Umbilical cord (tissue), 2 donors: ENCODE results near the gene CDKL4. TPM values are rescaled to one million over a fixed set of nuclear protein-coding genes. Genes with fewer than 3 reads are reported as not detected.
"Not testable (repeated sequence)": the region's sequence is repeated elsewhere in the genome, so short reads cannot be mapped to it uniquely, and the experiment has no call there.

Experiments used
- DNase-seq: peaks from one replicate; pipeline ENCODE4 v3.0.0-alpha.2; 2015; ENCODE audit warnings: low spot score
- total RNA-seq: library from RNA; depleted of rRNA; stranded (reverse); fragments of >200 nt; gene quantifications from one replicate; pipeline ENCODE4 v1.2.3, GENCODE V29; 2014; ENCODE audit warnings: low replicate concordance; ENCODE audit not compliant: insufficient read depth

CDKL4 gene
- total RNA-seq, 1 donor from 2014 or later: 8.2 TPM

DNA sequence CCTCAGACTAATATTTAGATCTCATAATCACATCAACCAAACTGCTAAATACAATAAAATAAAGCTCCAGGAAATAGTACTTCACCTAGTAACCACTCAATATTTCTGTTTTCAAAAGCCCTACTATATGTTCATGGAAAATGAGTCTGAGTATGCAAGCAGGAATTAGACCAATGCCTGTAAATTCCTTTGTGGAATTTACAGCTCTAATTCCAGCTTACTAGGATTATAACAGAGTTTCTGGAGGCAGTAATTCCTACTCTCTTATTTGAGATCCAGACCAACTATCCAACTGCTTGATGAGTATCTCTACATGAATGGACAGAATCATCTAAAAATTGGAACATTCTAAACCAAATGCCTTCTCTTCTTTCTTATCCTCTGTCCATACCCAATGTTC is 11.6 kb downstream of the CDKL4 start:
- DNase-seq: peak; percentile 18

DNA sequence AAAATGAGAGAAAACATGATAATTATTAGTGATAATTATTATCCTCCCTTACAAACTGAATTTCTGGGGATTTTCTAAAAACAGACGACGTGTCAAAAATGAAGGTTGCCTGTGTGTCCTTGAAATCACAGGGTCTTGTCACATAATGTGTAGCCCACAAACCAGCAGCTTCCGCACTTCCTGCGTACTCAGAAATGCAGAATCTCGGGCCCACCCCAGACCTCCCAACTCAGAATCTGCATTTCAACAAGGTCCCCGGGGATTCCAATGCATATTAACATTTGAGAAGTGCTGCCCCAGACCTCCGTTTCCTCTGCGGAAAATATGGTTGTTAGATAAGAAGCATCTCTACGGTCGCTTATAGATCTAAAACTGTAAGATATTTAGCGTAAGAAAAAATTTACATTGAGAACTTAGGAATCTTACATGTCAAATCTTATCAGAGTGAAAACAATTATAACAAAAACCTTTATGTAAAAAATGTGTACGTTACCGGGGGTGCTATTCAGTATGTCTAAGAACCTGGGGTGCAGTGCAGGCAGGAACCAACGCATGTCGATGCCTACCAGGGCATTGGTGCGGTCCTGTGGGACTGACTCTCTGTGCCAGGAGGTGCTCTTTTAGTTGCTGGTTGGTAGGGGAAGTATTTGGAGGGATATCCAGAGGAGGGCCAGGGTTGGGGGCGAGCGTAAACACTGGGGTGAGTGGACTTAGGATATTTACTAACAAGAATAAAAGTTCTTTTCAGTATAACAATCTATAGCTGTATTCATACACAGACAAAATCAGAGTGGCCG is 15.2 kb downstream of the CDKL4 start:
- peak; percentile 27 for DNase-seq

DNA sequence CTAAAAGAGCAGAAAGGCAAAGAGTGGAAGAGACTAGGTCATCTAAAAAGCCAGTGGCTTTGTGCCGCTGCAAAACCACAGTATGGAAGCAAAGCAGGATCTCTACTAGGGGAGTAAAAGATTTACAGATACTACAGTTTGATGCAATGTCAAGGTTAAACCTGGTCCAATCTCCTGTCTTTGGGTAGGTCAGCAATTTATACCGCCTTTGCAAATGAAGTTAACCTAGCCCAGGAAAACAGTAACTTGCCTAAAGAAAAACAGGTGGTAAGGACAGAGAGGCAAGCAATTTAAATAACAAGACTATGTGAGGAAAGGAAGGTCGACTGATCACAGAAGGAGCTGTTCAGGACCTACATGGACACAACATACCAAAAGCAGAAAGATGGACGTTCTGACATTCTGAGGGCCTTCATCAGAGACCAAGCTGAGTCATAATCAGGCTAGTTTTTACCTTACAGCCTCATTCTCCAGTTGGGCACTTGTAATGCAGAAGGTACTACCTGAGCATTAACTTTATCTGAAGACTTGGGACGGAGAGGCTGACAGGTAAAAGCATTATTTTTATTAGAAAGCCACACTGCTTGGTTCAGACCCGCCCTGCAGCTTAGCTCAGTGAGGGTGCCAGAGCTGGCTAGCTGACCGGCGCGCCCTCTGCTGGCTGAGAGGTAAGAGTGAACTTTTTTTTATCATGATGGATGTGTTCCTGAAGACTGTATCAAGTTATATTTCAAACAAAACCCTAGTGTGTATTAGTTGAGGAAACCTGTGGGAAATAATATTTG is 15.9 kb downstream of the CDKL4 start:
- peak; percentile 78 for DNase-seq

DNA sequence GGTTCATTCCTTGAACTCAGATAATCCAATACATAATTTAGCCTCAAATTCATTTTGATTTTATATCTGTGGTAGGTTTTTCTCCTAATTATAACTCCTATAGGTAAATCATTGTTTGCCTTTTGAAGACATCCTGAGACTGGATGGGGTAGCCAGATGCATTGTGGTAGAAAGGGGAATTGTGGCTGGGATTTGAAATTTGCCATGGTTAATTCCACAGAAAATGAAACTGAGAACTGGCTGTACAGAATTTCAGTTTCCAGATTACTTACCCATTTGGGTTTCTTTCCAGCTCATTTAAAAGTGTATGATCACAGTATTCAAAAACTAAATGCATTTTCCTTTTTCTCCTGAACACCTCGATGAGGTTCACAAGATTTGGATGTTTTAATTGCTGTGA is 18.2 kb downstream of the CDKL4 start:
- DNase-seq: no peak

DNA sequence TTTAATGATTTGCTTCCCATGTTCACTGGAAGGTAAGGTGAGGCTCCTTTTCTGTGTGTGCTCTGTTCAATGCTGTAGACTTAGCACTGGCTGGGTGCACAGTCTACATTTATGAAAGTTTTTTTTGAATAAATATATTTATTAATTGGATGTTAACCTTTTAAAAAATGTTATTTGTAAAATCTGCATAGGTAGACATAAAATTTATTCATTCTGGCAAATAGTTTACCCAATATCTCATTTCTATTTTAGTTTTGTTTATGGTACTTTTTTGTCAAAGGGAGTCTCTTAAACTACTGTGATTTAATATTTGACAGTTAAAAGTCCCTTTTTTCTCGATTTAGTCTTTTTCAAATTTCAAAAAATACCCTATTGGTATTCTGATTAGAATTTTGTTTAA is 19.9 kb downstream of the CDKL4 start:
- no peak for DNase-seq

DNA sequence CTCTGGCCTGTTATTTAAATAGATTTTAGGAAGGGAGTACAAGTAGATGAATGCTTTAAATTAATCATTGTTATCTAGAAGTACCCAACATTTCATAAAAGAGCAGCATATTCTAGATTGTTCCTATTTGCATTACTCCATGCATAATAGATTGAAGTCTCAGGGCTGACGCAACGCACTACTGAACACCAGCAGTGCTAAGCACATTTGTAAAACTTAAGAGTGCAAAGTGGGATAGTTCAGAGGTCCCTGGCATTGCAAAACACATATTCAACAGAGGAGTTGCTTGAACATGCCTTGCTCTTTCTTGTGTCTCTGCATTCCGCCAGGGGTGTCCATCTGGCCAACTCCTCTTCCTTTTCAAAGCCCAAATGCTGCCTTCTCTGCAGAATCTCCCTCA is 22.3 kb downstream of the CDKL4 start:
- no peak for DNase-seq

DNA sequence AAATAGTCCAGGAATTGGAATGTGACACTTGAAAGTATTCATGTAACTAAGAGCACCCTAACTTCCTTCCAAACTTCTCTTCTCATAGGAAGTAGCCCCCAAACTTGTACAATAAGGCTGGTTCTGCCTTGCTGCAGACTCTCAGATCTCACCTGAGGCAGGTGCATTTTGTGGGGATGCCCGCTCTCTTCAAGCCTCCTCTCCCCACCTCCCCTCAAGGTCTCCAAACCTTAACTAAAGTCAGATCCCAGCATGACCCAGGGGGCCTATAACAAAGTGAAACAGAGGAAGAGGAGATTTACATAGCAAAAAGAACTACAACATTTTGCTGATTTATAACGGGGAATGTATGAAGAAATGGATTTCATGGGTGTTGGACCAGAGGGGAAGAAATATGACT is 23.6 kb downstream of the CDKL4 start:
- no peak for DNase-seq

DNA sequence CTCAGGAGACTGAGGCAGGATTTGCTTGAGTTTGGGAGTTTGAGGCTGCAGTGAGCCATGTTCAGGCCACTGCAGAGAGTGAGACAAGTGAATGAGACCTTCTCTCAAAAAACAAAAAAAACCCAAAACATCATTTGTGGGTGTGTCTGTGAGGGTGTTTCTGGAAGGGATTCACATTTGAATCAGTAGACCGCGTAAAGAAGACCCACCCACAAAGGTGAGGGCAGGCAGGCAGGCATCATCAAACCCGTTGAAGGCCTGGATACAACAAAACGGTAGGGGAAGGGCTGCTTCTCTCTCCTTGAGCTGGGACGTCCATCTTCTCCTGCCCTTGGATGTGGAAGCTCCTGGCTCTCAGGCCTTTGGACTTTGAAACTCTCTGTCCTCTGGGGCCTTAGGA is 25.4 kb downstream of the CDKL4 start:
- DNase-seq: no peak

DNA sequence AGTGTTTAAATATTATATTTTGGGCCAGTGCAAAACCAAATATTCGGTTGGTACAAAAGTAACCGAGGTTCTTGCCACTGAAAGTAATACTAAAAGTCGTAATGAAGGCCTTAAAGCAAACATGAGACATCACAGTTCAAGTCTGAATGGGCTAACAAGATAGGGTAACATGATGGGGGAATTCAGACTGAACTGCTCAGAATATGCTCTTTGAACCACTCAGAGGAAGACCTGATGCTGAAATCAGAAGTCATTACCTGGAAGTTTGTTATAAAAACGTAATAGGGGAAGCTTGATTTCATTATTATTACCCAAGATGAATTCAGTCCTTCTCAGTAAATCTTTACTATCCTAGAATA is 26.6 kb downstream of the CDKL4 start:
- DNase-seq: no peak

DNA sequence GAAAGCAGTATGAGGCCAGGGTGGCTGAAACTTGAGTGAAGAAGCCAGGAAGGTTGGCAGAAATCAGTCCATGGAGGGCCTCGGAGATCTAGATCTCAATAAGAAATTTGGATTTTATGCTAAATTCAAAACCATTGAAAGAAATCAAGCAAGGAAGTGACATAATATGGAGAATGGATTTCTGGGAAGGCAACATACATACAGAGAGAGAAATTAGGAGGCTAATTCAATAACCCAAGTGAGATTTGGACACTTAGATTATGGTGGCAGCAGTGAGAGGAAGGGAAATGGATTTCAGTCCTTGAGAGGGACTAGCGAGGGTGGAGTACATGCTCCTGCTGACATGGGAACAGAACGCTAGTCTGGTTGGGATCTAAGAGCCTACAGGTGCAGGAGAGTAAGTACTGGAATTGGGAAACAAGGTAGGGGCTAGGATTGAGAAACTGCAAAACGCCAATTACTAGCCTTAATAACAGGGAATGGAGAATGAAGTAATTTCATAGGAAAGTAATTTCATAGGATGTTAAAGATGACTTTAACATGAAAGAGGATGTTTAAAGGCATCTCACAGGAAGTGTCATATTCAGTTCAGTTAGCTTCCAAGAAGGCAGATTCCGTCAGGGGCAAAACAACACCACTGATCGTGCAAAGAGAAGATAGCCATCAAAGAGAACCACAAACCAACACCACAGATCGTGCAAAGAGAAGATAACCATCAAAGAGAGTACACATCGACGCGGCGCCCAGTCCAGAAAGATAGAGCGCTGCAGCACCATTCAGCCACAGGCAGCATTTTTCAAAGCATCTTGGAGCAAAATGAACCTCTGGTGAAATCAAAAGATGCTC is 27.2 kb downstream of the CDKL4 start:
- DNase-seq: no peak

DNA sequence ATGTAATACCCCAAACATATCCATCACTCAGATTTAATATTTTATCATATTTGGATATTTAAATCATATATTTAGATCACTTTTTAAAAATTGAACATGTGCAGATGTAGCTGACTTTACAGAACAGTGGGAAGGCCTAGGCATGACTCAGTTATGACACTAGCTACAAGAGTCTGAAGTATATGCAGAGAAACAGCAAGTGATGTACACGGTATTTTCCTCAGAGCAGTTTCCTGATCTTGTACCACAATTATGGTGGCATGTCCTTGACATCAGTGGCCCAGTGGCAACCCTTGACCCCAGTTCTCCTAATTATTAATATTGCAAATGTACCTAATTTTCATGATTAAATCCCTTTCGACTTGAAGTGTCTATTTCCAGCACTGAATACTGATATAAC is 28.2 kb downstream of the CDKL4 start:
- no peak for DNase-seq

DNA sequence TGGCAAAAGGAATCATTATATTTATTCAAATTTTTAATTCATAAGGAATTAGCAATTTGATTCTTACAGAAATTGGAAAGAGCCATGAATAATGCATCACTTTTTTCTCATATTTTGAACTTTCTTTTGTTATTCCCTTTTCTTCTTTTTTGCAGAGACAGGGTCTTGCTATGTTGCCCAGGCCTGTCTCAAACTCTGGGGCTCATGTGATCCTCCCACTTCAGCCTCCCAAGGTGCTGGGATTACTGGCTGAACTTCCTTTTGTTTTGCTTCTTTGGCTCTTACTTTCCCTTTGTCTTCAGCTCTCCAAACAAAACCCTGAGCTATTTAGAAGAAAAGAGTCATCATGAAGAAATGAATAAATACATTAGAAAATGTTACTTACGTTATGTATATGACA is 30.8 kb downstream of the CDKL4 start:
- DNase-seq: no peak

DNA sequence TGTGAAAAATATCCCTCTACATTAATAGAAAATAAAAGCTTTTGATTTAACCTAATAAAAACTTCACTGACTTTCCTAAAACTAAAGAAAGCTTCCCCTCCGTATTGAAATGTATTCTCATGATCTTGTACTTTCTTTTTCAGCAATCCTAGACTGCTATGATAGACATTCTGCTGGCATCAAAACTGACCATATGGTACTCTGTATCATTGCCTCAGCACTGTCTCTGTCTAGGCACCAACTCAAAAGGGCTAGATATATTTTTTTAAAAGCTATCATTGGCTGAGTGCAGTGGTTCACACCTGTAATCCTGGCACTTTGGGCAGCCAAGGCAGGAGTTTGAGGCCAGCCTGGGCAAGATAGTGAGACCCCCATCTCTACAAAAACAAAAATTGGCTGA is 32.9 kb downstream of the CDKL4 start:
- DNase-seq: no peak

DNA sequence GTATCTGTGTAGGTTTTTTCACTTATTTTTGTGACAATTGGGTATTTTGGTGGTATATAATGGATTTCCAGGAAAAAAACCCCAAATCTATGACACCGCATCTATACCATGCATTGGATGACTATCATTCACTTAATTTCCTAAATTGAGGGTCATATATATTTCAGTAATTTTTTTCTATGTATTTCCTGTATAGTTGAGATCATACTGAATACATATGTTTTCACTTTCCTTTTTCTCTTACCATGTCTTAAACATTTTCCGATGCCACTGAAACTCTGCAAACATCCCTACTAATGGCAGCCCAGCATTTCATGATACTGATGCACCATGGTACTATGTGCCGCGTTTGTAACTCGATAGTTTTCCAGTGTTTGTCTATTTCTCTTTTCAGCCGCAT is 40.4 kb downstream of the CDKL4 start:
- no peak for DNase-seq

DNA sequence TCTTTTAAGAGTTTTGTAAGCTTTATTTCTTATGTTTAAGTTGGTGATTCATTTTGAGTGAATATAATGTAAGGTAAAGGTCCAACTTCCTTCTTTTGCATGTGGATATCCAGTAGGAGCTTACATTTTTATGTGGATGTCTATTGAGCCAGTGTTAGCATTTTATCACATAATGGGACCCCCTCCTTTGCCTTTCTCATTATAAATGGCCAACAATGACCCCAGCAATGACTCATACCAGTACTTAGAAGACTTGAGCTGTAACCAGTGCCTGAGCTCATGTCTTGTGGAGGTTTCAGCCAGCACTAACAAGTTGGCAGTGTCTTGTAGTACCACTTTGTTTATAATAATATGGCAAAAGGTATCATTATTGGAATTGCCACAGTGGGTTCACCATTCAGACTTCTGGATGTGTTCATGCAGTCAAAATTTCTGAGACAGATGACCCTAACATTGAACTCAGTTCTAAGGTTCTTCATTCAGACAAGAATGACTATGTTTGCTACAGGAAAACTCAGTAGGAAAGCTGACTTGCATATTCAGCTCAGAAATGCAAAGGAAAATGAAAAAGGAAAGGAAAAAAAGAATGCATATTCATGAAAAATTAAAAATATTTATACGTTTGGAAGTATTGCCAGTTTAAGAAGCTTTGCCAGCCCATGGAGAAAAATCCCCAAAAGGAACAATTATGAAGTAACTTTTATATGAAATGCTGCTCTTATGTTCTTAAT is 41.0 kb downstream of the CDKL4 start:
- no peak for DNase-seq

DNA sequence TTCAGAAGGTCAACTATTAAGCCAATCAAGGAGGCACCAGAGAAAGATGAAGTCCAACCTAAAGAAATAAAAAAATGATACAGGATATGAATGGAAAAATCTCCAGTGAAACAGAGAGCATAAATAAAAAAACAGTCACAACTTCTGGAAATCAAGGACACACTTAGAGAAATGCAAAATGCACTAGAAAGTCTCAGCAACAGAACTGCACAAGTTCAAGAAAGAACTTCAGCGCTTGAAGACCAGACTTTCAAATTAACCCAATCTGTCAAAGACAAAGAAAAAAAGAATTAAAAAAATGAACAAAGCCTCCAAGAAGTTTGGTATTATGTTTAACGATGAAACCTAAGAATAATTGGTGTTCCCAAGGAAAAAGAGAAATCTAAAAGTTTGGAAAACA is 46.8 kb downstream of the CDKL4 start:
- DNase-seq: not testable (repeated sequence)

DNA sequence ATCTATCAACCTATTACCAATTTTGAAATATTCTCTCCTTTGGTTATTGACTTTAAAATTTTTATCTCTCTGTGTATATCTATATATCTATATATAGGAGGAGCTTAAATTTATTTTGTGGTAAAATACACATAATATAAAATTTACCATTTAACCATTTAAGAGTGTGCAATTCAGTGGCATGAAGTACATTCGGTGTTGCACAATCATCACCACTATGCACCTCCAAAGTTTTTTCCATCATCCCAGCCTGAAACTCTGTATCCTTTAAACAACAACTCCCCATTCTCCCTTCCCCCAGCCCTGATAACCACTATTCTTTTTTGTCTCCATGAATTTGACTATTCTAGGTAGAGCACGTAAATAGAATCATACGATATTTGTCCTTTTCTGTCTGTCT is 49.1 kb downstream of the CDKL4 start:
- DNase-seq: no peak

DNA sequence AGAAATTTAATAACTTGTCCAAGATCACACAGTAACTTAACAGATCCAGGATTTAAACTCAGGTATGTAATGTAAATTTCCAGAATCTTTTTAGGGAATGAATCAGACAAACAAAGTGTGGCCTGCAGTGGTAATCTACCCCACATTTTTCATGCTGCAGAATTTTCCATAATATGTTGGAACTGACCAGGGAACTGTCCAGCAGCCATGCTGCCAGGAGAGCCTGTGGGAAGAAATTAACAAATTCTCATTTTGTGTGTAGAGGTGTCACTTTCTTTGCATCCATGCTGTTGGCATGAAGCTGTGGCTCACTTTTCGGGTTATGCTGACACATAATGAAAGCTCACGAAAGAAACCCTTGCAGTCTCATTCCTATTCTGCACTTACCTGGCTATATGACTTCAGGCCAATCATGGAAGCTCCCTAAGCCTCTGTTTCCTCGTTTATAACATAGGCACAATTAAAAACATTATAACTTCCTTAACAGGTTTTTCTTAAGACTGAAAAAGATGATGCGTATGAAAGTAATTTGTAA is 54.7 kb downstream of the CDKL4 start:
- no peak for DNase-seq

DNA sequence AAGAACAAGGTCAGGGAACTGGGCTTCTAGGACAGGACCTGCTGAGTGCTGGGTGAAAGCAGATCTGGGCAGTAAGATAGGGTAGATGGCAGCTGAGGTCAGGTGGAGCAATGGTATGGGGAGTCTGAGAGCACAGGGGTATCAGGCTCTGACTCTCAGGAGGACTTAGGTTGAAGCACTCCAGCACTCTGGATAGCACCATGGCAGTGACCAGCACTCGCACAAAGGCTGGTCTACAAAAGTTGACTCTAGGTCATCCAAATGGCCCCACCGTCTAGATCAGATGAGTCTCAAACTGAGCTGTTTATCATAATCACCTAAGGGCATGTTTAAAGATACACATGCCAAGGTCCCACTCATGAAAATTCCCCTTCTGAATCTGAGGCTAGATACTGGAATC is 60.1 kb downstream of the CDKL4 start:
- no peak for DNase-seq

DNA sequence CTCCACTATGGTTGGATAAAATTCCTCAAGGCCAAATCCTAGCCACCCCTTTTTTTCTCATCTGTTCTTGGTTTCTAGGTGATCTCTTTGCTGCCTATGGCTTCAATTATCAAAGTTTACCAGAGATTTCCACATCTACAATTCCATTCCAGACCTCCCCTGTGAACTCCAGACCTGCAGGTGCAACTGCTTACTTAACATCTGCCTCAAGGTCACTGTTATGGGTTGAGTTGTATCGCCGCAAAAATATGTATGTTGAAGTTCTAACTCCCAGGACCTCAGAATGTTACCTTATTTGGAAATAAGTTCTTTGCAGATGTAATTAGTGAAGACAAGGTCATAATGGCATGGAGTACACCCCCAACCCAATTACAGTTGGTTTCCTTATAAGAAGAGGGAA is 62.5 kb downstream of the CDKL4 start:
- DNase-seq: no peak
